ENCODE data around the gene C1GALT1C1L. TPM values are rescaled to one million over a fixed set of nuclear protein-coding genes. Genes with fewer than 3 reads are reported as not detected.

C1GALT1C1L gene
- polyA plus RNA-seq, 2 of the 4 experiments (the other 2 are of a cell fraction), result 2.1 to 5.9 TPM

GRCh38 chr2:43648994-43649701 is 27.1 kb downstream of the C1GALT1C1L start:
- FAIRE-seq, result peak; percentile 36

GRCh38 chr2:43643680-43644079 is 32.5 kb downstream of the C1GALT1C1L start:
- 89% methylated on average over 1 of the region's 1 CpG for WGBS (ENCODE audit: missing lambda C conversion rate)
- no peak for ATAC-seq
- TF ChIP-seq REST (IDR thresholded peaks at IDR 0.05) (no peak), ZSCAN20 (CRISPR knock-in tag; IDR thresholded peaks at IDR 0.05) (no peak), HDAC2 (IDR thresholded peaks at IDR 0.05) (no peak)

More at GRCh38 chr2:43648994-43649701, 27.1 kb downstream of the C1GALT1C1L start:
- Histone ChIP-seq H3K27ac (no peak overlapping the region), H3K4me1 (0 out of 3 replicates have a peak, but pooled peaks cover 5% of the 10 kb centered on the region), H3K9me3 (no peaks in the 10 kb centered on the region), H3K4me3 (no peak overlapping the region), H3K4me2 (peak overlapping the region; percentile 4; the same call in 1 of the 3 replicates)
- POLR2A ChIA-PET, result no interaction called here
- DNase-seq (ENCODE audit: low read depth in 1 of 2, low spot score in 1 of 2) (no peak), ATAC-seq (no peak)
- 90% methylated on average over 3 of the region's 3 CpGs for WGBS (ENCODE audit: missing lambda C conversion rate)
- CTCF ChIA-PET, result no interaction called here
- TF ChIP-seq CBX2 (IDR thresholded peaks at IDR 0.05; ENCODE audit: borderline replicate concordance, low read depth), result no peak
- no peak for TF ChIP-seq FOSB (CRISPR knock-in tag; IDR thresholded peaks at IDR 0.05)

GRCh38 chr2:43642363-43642762 is 33.9 kb downstream of the C1GALT1C1L start:
- Histone ChIP-seq H3K4me2 (no peak overlapping the region), H3K27ac (no peak overlapping the region), H3K4me1 (no peaks in the 10 kb centered on the region), H3K4me3 (no peak overlapping the region), H3K9me3 (peaks cover 2% of the 10 kb centered on the region; the same call in 1 of the 3 replicates)
- 57% methylated on average over 2 of the region's 2 CpGs for WGBS (ENCODE audit: missing lambda C conversion rate)
- DNase-seq (ENCODE audit: low read depth in 1 of 2, low spot score in 1 of 2) (no peak), ATAC-seq (no peak), FAIRE-seq (no peak)
- CTCF ChIA-PET, result interaction anchor here (1.0 to 4.1 kb wide), 2 partner anchors 10 to 30 kb away, joined by 4 to 18 read pairs; no protein-coding TSS in a partner anchor
- POLR2A ChIA-PET, result interaction anchor here (1.3 kb wide), 1 partner anchor 46 kb away, joined by 3 read pairs; the partner anchor contains the start of gene THADA
- TF ChIP-seq PBX3 (IDR thresholded peaks at IDR 0.05), result no peak
- TF ChIP-seq HOXA7 (CRISPR knock-in tag; IDR thresholded peaks at IDR 0.05), result no peak
- TF ChIP-seq HMGXB4 (CRISPR knock-in tag; IDR thresholded peaks at IDR 0.05; ENCODE audit: borderline replicate concordance), result no peak
- TF ChIP-seq FOSL2 (IDR thresholded peaks at IDR 0.05), result no peak
- no peak for TF ChIP-seq FOSL2 (CRISPR knock-in tag; IDR thresholded peaks at IDR 0.05)
- no peak for TF ChIP-seq JUN (IDR thresholded peaks at IDR 0.05)
- no peak for TF ChIP-seq FOXS1 (CRISPR knock-in tag; IDR thresholded peaks at IDR 0.05)
- no peak for TF ChIP-seq SREBF2 (IDR thresholded peaks at IDR 0.05)

More at GRCh38 chr2:43643680-43644079, 32.5 kb downstream of the C1GALT1C1L start:
- FAIRE-seq (no peak), DNase-seq (ENCODE audit: low read depth in 1 of 2, low spot score in 1 of 2) (no peak)
- H3K9me3 ChIP-seq, result peaks cover 2% of the 10 kb centered on the region; the same call in 1 of the 3 replicates
- no peak overlapping the region for H3K27ac ChIP-seq
- ChIA-PET POLR2A (interaction anchor here (0.7 kb wide), 1 partner anchor 116 kb away, joined by 3 read pairs; no protein-coding TSS in a partner anchor), CTCF (no interaction called here)
- H3K4me1 ChIP-seq, result no peaks in the 10 kb centered on the region
- H3K4me2 ChIP-seq, result no peak overlapping the region
- H3K4me3 ChIP-seq, result no peak overlapping the region
